GM11168 (cell line): ENCODE results near the gene DNAAF5.
"Not testable (repeated sequence)": the region's sequence is repeated elsewhere in the genome, so short reads cannot be mapped to it uniquely, and the experiment has no call there.

Source experiments
- in situ Hi-C: fragments of 300-500 bp; cut with MboI; formaldehyde crosslinking; loops from one replicate; pipeline ENCODE4 v1.12.0; 2022; ENCODE audit warnings: low sequenced_read_pairs; ENCODE audit not compliant: unreplicated experiment

Gene DNAAF5

DNA sequence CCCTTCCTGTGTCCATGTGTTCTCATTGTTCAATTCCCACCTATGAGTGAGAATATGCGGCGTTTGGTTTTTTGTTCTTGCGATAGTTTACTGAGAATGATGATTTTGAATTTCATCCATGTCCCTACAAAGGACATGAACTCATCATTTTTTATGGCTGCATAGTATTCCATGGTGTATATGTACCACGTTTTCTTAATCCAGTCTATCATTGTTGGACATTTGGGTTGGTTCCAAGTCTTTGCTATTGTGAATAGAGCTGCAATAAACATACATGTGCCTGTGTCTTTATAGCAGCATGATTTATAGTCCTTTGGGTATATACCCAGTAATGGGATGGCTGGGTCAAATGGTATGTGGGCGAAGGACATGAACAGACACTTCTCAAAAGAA lies 17.6 kb downstream of the DNAAF5 start:
- in situ Hi-C loops = not testable (repeated sequence)

DNA sequence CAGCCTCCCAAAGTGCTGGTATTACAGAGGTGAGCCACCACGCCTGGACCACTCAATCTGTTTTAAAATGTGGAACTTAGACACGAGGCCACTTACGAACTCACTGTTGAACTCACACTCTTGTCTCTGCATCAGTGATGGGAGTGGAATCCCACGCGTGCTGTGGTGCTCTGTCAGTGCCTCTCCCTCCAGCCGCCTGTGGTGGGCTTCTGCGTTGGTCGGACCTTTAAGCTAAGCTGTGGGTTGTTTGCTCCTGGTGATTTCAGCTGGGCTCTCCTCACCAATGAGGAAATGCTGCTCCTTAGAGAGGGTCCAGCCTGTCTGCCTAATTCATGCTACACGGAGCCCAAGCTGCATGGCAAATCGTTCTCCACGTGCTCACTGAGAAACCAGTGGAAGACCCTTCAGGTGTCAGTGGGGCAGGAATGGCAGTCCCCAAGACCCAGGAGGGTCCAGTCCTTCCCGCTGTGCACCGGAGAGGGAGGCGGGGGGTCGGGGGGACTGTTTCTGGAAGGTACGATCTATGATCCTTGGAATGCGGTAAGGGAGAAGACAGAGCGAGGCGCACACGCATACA lies 18.4 kb downstream of the DNAAF5 start:
- in situ Hi-C loops = no loop called here

DNA sequence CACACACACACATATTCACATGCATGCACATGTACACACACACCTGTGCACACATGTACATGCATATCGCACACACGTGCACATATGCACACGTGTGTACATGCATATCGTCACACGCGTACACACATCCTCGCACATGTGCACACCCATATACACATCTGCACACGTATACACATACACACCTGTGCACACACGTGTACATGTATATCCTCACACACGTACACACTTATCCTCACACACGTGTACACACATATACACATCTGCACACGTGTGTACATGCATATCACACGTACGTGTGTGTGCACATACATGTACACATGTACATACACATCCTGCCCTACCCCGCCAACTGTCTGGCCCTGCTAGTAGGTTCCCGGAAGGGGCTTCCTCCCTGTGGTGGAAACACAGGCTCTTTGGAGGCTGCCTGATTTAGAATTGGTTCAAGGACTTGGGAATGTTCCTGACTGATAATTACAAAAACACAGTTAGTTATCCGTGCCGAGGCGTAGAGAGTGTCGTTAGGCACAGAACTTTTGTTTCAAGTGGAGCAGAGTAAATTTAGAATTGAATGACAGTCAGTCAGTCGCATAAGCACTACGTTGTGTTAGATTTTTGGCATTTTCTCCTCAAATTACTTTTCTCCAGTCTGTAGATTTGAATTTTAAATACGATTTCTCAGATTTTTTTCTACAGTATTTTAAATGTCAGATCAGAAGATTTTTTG lies 19.1 kb downstream of the DNAAF5 start:
- in situ Hi-C loops = no loop called here

DNA sequence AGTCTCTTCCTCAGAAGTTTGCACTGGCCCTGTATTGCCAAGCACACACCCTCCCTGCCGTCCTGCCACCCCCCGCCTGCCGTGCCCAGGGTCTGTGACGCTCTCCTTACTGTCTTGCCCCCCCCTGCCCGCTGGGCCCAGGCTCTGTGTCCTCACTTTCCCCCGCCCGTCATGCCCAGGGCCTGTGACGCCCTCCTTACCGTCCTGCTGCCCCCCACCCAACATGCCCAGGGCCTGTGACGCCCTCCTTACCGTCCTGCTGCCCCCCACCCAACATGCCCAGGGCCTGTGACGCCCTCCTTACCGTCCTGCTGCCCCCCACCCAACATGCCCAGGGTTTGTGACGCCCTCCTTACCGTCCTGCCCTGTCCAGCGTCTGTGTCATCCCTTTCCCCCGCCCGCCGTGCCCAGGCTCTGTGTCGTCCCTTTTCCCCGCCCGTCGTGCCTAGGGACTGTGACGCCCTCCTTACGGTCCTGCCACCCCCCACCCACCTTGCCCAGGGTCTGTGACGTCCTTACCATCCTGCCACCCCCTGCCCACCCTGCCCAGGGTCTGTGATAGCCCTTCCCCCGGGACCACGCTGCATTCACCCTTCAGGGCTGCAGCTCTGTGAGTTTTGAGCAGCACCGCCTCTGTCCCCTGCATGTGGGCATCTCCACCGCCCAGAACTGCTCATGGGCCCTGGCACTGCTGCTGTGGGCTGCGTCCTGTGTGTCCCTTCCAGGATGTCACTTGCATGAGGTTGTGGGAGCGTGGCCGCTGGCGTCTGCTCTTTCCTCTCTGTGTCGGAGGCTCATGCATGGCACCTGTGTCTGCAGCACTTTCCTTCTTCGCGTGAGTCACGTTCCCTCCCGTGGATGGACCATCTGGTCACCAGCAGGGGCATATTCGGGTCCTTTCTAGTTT lies 19.9 kb downstream of the DNAAF5 start:
- in situ Hi-C loops = no loop called here

DNA sequence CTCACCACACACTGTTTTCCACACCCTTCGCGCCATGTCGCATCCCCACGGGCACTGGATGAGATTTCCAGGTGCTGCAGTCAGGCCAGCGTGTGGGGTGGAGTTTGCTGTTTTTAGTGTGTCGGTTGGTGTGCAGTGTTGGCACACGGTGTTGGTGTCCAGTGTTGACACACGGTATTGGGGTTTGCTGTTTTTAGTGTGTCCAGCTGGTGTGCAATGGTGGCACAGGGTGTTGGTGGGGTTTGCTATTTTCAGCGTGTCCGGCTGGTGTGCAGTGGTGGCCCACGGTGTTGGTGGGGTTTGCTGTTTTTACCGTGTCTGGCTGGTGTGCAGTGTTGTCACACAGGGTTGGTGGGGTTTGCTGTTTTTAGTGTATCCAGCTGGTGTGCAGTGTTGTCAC lies 20.7 kb downstream of the DNAAF5 start:
- in situ Hi-C loops = no loop called here

DNA sequence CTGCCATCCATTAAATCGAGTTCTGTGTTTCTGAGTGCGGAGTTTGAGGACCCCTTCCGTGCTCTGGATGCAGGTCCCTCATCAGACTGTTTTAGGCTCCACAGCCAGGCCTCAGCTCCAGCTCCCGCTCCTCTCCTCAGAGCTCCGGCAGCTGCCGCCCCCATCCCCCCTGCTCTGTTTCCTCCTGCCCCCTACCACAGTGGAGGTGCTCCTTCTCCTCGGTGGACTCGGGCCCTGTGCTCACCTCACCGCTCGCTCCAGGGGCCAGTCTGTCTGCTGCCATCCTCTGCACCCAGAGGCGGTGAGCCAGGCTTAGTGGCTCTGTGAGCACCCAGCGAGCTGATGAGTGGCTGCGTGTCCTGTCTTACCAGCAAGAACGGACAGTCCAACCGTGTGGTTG lies 21.9 kb downstream of the DNAAF5 start:
- in situ Hi-C loops = no loop called here

- in situ Hi-C loops = no loop called here
These were observed 22.6 kb downstream of the DNAAF5 start for GRCh38 chr7:749140-749551.

DNA sequence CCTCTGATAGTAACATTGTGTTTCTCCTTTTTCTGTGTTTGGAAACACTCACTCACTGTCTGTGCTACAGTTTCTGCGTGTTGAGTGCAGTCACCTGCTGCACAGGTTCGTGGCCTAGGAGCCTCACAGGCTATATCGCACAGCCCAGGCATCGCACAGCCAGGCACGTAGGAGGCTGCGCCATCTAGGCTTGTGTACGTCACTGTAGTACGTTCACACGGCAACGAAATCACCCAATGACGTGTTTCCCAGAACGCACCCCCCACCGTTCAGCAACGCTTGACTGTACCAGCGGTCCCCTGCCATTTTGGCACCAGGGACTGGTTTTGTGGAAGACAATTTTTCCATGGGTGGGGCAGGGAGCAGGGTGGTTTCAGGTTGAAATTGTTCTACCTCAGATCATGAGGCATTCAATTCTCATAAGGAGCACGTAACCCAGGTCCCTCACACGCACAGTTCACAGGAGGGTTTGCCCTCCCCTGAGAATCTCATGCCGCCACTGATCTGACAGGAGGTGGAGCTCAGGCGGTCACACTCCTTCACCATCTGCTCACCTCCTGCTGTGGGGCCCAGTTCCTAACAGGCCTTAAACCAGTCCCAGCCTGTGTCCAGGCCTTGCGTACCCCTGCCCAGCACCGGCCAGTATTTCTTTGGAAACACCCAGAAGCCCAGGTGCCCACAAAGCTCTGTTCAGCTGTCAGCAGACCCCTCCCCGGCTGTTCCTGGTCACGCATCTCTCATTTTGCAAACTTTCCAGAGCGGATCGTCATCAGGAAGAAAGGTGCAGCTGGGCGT lies 23.8 kb downstream of the DNAAF5 start:
- in situ Hi-C loops = no loop called here

DNA sequence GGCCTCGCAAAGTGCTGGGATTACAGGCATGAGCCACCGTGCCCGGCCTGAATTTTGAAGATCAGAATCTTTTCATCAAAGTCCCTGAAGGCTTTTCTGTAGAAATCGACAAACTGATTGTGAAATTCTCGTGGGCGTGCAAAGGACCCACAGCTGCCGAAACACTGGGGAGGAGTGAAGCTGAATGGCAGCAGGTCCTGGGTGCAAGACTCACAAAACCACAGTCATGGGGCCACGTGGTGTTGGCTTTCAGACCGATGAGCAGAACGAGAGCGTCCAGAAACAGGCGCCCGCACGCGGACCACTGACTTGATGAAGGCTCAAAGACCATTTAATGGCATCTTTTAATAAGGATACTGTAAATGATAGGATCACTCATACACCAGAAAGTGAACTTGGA lies 25.3 kb downstream of the DNAAF5 start:
- in situ Hi-C loops = no loop called here

GRCh38 chr7:752256-752655 lies 25.8 kb downstream of the DNAAF5 start:
- in situ Hi-C loops = not testable (repeated sequence)

DNA sequence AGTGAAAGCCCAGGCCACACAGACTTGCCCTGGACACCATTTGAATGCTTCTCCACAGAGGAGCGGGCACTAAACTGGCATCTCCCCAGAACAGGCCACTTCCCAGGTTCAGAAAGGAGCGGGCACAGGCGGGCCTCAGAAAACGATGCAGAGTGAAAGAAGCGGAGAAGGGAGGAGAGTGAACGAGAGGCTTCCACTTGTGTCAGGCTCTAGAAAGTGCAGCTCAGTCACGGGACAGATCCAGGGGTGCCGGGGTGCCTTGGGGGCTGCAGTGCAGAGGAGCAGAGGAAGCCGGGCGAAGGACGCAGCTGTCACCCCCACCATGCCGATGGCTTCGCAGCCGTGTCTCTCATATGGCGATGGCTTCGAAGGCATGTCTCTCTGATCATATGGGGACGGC lies 26.7 kb downstream of the DNAAF5 start:
- in situ Hi-C loops = no loop called here

DNA sequence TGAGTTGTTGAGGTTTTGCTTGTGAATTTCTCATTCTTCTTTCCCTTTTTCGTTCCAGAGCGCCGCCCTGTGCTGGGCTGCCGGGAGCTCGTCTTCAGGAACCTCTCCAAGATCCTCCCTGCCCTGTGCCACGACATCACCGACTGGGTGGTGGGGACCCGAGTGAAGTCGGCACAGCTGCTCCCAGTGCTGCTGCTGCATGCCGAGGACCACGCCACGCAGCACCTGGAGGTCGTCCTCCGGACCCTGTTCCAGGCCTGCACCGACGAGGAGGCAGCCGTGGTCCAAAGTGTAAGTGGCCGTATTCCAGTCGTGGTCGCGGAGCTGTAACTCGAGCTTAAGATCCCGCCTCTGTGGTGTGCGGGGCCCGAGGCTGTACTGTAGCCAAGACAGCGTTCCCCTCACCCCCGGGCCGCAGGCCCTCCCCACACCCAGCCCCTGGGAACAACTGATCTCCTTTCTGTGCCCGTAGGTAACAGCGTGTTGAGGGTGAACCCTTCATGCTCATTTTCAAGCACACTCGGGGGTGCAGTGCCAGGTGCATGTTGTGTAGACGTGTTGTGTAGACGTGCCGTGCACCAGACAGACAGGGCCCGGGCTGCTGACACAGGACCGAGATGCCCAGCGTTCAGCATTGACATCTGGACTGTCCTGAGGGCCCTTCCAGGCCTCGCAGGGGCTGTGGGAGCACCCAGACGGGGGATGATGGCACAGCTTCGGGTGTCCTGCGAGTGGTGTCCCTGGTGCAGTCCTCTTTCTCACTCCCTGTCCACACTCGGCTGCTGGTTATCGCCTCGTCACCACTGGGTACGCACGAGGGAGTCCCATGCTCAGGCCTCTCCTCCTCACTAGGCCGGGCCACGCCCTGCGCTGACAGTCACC lies 28.3 kb downstream of the DNAAF5 start:
- in situ Hi-C loops = no loop called here

DNA sequence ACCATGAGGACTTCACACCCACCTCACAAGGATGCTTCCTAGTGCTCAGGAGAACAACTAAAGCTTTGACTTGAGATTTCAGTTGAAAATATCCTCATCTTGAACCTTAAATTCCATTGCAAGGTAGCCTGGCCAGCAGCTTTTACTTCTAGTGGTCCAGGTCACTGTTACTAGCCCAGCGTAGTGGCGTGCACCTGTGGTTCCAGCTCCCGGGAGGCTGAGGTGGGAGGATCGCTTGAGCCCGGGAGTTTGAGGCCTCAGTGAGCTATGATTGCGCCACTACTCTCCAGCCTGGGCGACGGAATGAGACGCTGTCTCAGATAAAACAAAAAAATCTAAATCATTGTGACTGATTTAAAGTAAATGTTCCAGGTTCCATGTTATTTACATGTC lies 28.9 kb downstream of the DNAAF5 start:
- in situ Hi-C loops = no loop called here

DNA sequence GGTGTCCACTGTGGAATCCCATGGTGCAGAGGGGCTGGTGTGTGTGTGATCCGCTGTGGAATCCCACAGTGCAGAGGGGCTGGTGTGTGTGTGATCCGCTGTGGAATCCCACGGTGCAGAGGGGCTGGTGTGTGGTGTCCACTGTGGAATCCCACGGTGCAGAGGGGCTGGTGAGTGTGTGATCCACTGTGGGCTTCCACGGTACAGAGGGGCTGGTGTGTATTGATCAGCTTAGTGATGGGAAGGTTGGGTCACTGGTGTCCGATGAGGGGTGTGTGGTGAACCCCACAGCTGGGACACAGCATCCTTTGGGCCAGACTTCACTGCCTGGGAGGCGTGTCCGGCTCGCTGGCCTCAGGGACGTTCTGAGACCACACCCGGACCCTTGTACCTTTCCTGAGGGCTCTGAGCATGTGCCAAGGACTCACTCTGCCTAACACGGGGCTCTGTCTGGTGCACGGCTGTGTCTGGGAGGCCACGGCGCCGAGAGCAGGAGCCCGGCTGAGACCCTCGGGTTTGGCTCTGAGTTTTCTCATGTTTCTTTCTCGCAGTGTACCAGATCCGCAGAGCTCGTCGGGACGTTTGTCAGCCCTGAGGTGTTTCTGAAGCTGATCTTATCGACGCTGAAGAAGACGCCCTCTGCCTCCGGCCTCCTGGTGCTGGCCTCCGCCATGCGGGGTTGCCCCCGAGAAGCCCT lies 29.9 kb downstream of the DNAAF5 start:
- in situ Hi-C loops = no loop called here

- in situ Hi-C loops = no loop called here
These were observed 30.5 kb downstream of the DNAAF5 start for GRCh38 chr7:756928-757560.

- in situ Hi-C loops = no loop called here
These were observed 31.3 kb downstream of the DNAAF5 start for GRCh38 chr7:757741-758163.

GRCh38 chr7:759569-759968 lies 33.1 kb downstream of the DNAAF5 start:
- in situ Hi-C loops = no loop called here

GRCh38 chr7:760006-760405 lies 33.5 kb downstream of the DNAAF5 start:
- in situ Hi-C loops = no loop called here
